ENCODE data around the gene PACRG. TPM values are rescaled to one million over a fixed set of nuclear protein-coding genes. Genes with fewer than 3 reads are reported as not detected.

PACRG gene
- total RNA-seq, 1 experiment from 2014 or later: 0.26 TPM

- H3K4ac ChIP-seq (ENCODE audit: low read depth, low read length): no peak overlapping the region
- H2BK120ac ChIP-seq (ENCODE audit: low read depth, low read length, poor library complexity, severe bottlenecking): no peak overlapping the region
- no peak overlapping the region for H2BK15ac ChIP-seq (ENCODE audit: low read depth, low read length)
- no peaks in the 10 kb centered on the region for H3K27me3 ChIP-seq (ENCODE audit: insufficient read depth, low read length)
- no peak overlapping the region for H4K8ac ChIP-seq (replicated peaks; ENCODE audit: insufficient read length, low read depth, low read length)
- H3K18ac ChIP-seq (ENCODE audit: insufficient read length, low read depth, low read length): no peak overlapping the region
- no peak overlapping the region for H4K5ac ChIP-seq (ENCODE audit: insufficient read length, low read depth, low read length)
- no peak overlapping the region for H2BK5ac ChIP-seq (ENCODE audit: insufficient read length, low read length)
- no peak overlapping the region for H2AFZ ChIP-seq (ENCODE audit: low read length)
- WGBS (ENCODE audit: extremely low coverage, insufficient read length, low lambda C conversion rate): no CpG with 5 or more reads among the region's 3 CpGs
- H3K79me1 ChIP-seq (ENCODE audit: insufficient read depth, low read depth, low read length, poor library complexity, severe bottlenecking): no peaks in the 10 kb centered on the region
- no peak overlapping the region for H2AK5ac ChIP-seq (ENCODE audit: insufficient read length, low read length)
- no peak overlapping the region for H2BK20ac ChIP-seq (ENCODE audit: low read depth, low read length, poor library complexity, severe bottlenecking)
- DNase-seq: no peak
- H3K9me3 ChIP-seq (ENCODE audit: control insufficient read depth, low read depth, low read length): no peaks in the 10 kb centered on the region
- no peaks in the 10 kb centered on the region for H3K79me2 ChIP-seq (ENCODE audit: insufficient read depth, low read length)
- Mint-ChIP-seq H3K27me3 (ENCODE audit: low read depth) (no peaks in the 10 kb centered on the region; the same call in 1 of the 2 replicates), H3K36me3 (ENCODE audit: insufficient read depth in 1 of 3, low read depth in 3 of 3) (peaks cover 0 to 15% (median 9%) of the 10 kb centered on the region in 3 experiments; a peak in 5 of 7 replicates), H3K9me3 (peaks cover 0 to 8% of the 10 kb centered on the region in 2 experiments; a peak in 4 of 5 replicates), H3K4me3 (no peak overlapping the region), H3K4me1 (peaks cover 12 to 20% of the 10 kb centered on the region in 2 experiments), H3K27ac (no peak overlapping the region)
- H4K20me1 ChIP-seq (ENCODE audit: control insufficient read depth, insufficient read depth, insufficient read length): no peaks in the 10 kb centered on the region
- TF ChIP-seq CTCF (conservative IDR thresholded peaks at IDR 0.05): no peak
- H3K14ac ChIP-seq (ENCODE audit: insufficient read depth, low read length): no peak overlapping the region
- no peak overlapping the region for H3K23ac ChIP-seq (ENCODE audit: insufficient read length, low read depth, low read length)
- no peak overlapping the region for H4K91ac ChIP-seq (ENCODE audit: insufficient read length, low read depth, low read length)
- H3K56ac ChIP-seq (ENCODE audit: insufficient read length, low read depth, low read length): no peak overlapping the region
- H3K4me1 ChIP-seq (ENCODE audit: insufficient read depth, low read length): no peaks in the 10 kb centered on the region; the same call in 1 of the 2 replicates
- no peak overlapping the region for H3K27ac ChIP-seq (ENCODE audit: insufficient read length, low read depth, low read length)
- H2BK12ac ChIP-seq (ENCODE audit: insufficient read length, low read depth, low read length): no peak overlapping the region
- no peak overlapping the region for H3T11ph ChIP-seq (ENCODE audit: low read length)
- no peak overlapping the region for H3K4me2 ChIP-seq (ENCODE audit: insufficient read depth, insufficient read length, low read length)
- H3K23me2 ChIP-seq (ENCODE audit: insufficient read length, low read depth, low read length, poor library complexity, severe bottlenecking): no peaks in the 10 kb centered on the region
- no peak overlapping the region for H3K9ac ChIP-seq (ENCODE audit: extremely low read depth, insufficient read length, low read length)
These were observed 134.7 kb downstream of the PACRG start for GRCh38 chr6:162862462-162862861.
